Measurements from ENCODE around the gene RCAN1. TPM values are rescaled to one million over a fixed set of nuclear protein-coding genes. Genes with fewer than 3 reads are reported as not detected.
"Not testable (repeated sequence)": the region's sequence is repeated elsewhere in the genome, so short reads cannot be mapped to it uniquely, and the experiment has no call there.

The RCAN1 gene
- total RNA-seq, 1 donor from 2014 or later = 8.7 TPM

DNA sequence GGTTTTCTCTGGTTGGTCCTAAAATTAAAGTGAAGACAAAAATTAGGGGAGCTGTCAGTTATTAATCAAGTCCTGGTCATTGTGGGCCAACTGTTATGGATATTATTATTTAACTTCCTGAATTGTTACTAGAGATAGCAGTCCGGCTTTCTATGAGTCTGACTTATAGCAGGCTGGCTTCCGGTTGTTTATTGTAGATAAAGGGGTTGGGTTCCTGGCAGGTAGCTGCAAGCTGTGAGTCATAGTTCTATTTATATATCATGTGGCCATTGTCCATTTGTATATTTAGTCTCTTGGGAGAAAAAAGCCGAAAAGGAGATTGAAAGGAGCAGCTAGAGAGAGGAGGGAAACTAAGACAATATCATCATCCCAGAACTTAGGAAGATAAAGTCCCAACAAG is 131.5 kb downstream of the RCAN1 start:
- intact Hi-C loops (cut with micrococcal nuclease) = not testable (repeated sequence)

- intact Hi-C loops (cut with micrococcal nuclease) = not testable (repeated sequence)
Observed at GRCh38 chr21:34467333-34467732, 147.6 kb downstream of the RCAN1 start.

Other genes with a start within 250 kb of the RCAN1 start
- 15.3 and 16.8 TPM in 2 replicates for gene SMIM11, start 239.6 kb downstream of the RCAN1 start, total RNA-seq
- not detected in 2 replicates for gene SMIM34, start 191.2 kb downstream of the RCAN1 start, total RNA-seq
- gene KCNE1, start 102.9 kb downstream of the RCAN1 start, total RNA-seq = 0.37 and 0.41 TPM in 2 replicates
- 0.05 TPM in 1 of 2 replicates, not detected in the other for gene CLIC6, start 53.9 kb upstream of the RCAN1 start, total RNA-seq

All from T-helper 1 cell treated with Interleukin-12 subunit alpha and Interleukin-12 subunit beta and Interleukin-4 antibody, amounts not matched to agents 30 ng/mL and 1 ng/mL, for 36 hours (primary cell).